NCI-H2227 treated with DMSO at 0.1 percent for 48 hours (cell line): ENCODE results near the gene FMN2.
"Not testable (repeated sequence)": the region's sequence is repeated elsewhere in the genome, so short reads cannot be mapped to it uniquely, and the experiment has no call there.

ENCODE experiments used
- DNase-seq: peaks from one replicate; lab custom pipeline; 2025; lab: John Stamatoyannopoulos, UW

The FMN2 gene

GRCh38 chr1:240310226-240310925 is 218.7 kb downstream of the FMN2 start:
- DNase-seq: no peak

- DNase-seq: no peak
These were observed 221.2 kb downstream of the FMN2 start for GRCh38 chr1:240312872-240313271.

GRCh38 chr1:240314845-240315801 is 223.4 kb downstream of the FMN2 start:
- DNase-seq: no peak

DNA sequence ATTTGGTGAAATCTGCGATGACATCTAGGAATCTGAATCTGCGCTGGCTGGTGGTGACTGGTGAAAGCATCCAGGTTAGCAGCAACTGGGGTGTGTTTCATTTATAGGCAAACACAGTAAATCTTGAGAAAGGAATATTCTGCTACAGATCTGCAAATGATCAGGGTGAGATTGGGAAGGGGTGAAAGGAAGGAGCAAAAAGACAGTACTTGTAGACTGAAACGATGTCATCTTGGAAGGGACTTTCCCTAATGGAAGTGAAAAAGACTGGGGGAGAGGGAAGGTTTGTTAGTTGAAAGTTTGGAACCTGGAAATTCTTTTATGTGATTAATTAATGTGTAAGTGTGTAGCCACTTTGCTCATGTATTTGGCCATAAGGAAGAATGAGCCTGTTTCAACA is 228.3 kb downstream of the FMN2 start:
- no peak for DNase-seq

DNA sequence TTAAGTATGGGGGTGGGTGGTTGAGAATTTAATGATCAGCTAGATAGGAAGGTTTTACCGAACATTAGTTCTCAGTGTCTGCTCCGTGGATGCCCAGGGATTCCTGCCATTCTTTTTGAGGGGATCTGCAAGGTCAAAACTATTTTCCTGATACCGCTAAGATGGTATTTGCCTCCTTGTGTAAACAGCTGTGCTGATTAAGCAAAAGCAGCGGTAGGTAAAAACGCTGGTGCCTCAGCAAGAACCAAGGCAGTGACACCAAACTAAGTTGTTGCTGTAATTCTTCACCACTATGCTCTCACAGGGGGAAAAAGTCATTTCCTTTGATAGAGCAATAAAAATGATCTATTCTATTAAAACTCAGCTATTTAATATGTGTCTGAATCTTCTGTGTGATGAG is 229.0 kb downstream of the FMN2 start:
- DNase-seq: no peak

DNA sequence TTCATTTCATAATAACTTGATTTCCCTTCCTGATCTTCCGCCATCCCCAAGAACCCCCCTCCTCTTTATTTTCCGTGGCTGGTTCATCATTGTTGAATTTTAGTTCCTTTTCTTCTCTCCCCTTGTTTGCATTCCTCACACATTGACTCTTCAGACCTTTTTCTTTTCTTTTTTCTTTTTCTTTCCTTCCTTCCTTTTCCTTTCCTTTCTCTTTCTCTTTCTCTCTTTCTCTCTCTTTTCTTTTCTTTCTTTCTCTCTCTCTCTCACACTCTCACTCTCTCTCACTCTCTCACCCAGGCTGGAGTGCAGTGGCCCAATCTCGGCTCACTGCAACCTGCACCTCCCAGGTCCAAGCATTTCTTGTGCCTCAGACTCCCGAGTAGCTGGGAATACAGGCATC is 231.3 kb downstream of the FMN2 start:
- no peak for DNase-seq

DNA sequence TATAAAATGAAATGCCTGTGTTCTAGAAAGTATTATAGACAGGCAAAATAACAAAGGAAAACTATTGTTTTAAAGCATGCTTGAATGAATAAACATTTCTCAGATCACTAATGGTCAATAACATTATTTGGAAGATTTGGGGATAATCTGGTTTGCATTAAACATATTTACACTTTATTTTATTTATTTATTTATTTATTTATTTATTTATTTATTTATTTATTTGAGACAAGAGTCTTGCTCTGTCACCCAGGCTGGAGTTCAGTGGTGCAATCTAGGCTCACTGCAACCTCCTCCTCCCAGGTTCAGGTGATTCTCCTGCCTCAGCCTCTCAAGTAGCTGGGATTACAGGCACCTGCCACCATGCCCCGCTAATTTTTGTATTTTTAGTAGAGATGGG is 236.7 kb downstream of the FMN2 start:
- not testable (repeated sequence) for DNase-seq

GRCh38 chr1:240329443-240329842 is 237.8 kb downstream of the FMN2 start:
- no peak for DNase-seq

DNA sequence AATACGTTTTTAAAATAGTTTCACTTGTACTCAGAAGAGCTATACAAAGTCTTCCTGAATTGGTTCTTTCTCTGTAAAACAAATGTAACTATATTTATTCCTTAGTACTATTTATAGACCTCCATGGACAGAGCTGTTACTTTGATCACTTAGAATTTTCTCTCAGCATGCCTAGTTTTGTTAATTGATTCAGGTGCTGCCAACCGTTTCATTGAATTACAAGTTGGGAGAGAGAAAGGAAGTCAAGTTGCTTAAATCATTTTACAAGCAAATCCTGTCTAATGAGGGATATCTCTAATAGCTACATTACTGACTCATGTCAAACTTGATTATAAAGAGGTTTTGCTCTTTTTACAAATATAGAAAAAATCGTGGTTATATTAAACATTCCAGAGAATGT is 241.0 kb downstream of the FMN2 start:
- DNase-seq: no peak

GRCh38 chr1:240337781-240338180 is 246.1 kb downstream of the FMN2 start:
- DNase-seq: no peak

DNA sequence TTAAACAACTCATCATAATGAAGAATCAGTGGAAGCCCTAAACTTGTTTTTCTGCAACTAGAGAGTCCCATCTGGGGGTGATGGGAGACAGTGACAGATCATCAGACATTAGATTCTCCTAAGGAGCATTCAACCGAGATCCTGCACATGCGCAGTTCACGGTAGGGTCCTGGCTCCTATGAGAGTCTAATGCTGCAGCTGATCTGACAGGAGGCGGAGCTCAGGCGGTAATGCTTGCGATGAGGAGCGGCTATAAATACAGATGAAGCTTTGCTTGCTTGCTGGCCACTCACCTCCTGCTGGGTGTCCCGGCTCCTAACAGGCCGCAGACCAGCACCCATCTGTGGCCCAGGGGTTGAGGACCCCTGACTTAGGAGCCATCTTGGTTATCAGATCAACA is 247.2 kb downstream of the FMN2 start:
- no peak for DNase-seq

- no peak for DNase-seq
These were observed 249.9 kb downstream of the FMN2 start for GRCh38 chr1:240341365-240342250.

GRCh38 chr1:240342251-240342625 is 250.6 kb downstream of the FMN2 start:
- no peak for DNase-seq

DNA sequence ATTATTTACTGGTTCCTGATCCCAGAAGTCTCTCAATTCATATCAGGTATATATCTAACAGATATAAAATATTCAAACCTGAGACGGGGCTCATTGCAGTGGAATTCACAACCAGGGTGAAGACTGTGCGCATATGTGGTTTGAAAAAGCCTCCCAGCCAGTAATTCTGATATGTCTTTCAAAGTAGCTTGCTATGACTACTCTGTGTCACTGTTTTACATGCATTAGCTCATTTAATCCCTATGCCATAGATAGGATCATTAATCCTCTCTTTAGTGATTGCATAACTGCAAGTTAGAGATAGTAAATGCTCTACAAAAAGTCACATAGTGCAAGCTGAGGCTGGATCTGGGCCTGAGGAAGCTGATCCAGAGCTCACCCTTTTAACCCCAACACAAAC is 251.4 kb downstream of the FMN2 start:
- DNase-seq: no peak

DNA sequence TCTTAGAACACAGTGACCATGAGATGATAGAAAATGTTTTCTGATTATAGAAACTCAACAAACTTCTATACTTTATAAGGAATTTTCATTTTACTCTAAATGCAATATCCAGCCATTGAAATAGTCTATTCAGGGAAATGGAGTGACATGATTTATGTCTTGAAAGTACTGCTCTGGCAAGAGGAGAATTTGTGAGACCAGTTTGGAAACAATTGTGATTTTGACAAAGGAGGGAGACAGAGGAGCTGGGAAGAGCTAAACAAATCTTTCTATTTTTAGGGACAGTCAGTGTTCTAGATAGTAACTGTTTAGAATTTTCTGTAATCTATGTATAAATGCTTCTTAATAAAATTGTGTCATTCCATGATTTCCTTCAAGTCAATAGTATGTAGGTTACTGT is 252.3 kb downstream of the FMN2 start:
- no peak for DNase-seq

DNA sequence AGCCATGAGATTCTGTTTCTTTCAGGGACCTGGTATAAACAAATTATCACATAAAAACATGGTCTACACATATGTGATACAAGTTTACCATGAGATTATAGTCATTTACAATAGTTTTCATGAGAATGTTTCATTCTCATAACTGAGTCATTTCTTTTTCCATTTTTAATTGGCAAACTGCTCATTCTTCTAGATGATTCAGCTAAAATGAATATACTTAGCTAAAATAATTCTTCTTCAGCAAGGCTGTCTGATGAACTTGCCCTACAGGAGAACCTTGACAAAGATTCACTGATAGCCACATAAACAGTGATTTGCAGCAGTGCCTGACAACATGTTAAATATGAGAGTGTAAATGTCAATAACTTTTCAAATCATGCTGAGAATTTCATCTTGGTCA is 253.2 kb downstream of the FMN2 start:
- no peak for DNase-seq

DNA sequence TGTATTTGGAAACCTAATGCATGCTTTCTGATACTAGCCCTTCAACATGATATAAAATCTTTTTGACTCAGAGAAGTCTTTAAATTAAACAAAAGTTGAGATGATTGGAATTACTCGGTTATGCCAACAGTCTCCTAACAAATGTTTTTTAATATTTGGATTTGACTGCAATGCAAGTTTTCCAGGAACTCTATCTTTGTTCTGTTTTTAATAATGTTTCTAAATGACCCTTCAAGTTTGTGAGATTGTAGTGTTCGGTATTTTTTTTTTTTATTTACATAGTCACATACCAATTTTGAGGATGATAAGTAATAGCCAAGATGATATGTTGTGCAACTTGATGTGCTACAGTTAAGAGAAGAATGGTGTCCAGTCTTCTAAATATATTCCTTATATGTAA is 258.0 kb downstream of the FMN2 start:
- DNase-seq: no peak

DNA sequence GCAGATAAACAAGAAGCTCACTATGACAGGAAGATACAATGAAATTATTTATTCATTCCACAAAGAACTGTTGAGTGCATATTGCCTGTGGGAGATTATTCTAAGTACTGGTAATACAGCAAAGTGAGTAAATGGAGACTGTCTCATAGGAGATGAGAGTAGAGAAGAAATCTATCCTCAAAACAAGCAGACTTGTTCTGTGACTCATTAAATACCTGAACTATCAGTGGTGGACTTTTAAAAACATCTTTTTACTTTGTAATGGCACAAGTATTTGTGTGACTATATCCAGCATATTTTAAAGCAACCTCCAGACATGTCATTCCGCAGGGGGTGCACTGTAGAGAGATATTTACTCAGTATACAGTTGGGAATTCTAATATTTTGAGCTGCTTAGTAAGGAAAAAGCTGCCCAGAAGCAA is 259.2 kb downstream of the FMN2 start:
- DNase-seq: no peak

GRCh38 chr1:240351690-240352089 is 260.0 kb downstream of the FMN2 start:
- no peak for DNase-seq

GRCh38 chr1:240352769-240353168 is 261.1 kb downstream of the FMN2 start:
- no peak for DNase-seq

DNA sequence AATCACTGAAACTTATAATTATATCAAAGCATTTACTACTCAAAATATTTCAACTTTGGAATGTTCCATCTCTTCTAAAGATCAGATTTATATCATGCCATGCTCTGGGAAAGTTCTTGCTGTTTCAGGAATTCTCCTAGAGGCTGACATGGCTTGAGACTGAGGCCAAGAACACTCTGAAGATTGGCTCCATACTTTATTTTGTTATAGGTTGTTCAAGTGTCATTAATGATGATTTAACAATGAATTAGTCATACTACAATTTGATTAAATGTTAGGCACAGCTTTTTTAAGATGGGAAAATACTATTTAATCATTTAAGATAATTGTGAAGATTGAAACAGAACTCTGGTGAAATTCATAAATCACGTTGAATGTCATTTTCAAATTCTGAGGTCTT is 264.9 kb downstream of the FMN2 start:
- no peak for DNase-seq

- DNase-seq: no peak
These were observed 270.4 kb downstream of the FMN2 start for GRCh38 chr1:240362046-240362445.
